Esophagus squamous epithelium (tissue), 5 donors: ENCODE data around the gene GATB. TPM values are rescaled to one million over a fixed set of nuclear protein-coding genes. Genes with fewer than 3 reads are reported as not detected.
"Not testable (repeated sequence)": the region's sequence is repeated elsewhere in the genome, so short reads cannot be mapped to it uniquely, and the experiment has no call there.

Source experiments
- DNase-seq: peaks from one replicate; lab custom pipeline; 2025; lab: John Stamatoyannopoulos, UW
- H3K27ac ChIP-seq, 4 donors: fragments of 200-600 bp; sonication (generic); one replicate each; pipeline ENCODE4 v1.5.1; 2016 to 2019; ENCODE audit warnings: mild to moderate bottlenecking in 1 of 4
- H3K27me3 ChIP-seq, 4 donors: fragments of 200-600 bp; sonication (generic); 1 replicate in 3 of 4; 2 replicates in 1 of 4; pipeline versions ENCODE4 v1.5.1 to v1.6.0; 2017 to 2021; ENCODE audit warnings: antibody characterized with exemption in 1 of 4
- H3K36me3 ChIP-seq, 3 donors: fragments of 200-600 bp; sonication (generic); one replicate each; pipeline ENCODE4 v1.5.1; 2016 to 2019
- H3K4me1 ChIP-seq, 3 donors: fragments of 200-600 bp; sonication (generic); one replicate each; pipeline ENCODE4 v1.5.1; 2017 to 2019
- H3K4me3 ChIP-seq, 4 donors: fragments of 200-600 bp; sonication (generic); 1 replicate in 3 of 4; 2 replicates in 1 of 4; pipeline ENCODE4 v1.5.1; 2016 to 2019; ENCODE audit warnings: mild to moderate bottlenecking in 2 of 4, moderate library complexity in 1 of 4
- H3K9me3 ChIP-seq, 3 donors: fragments of 200-600 bp; sonication (generic); one replicate each; pipeline ENCODE4 v1.5.1; 2016 to 2019
- POLR2A ChIP-seq, 4 donors: fragments of 450-650 bp; IDR thresholded peaks; one replicate each; pipeline ENCODE4 v1.6.1; 2017; ENCODE audit warnings: antibody characterized with exemption in 4 of 4, mild to moderate bottlenecking in 4 of 4, moderate library complexity in 3 of 4
- WGBS, 2 donors: methylation state at CpG; one replicate each; pipeline ENCODE4 v1.1.5; 2018; 5-methylcytosine and 5-hydroxymethylcytosine counted together
- intact Hi-C: fragments of 100-400 bp; cut with DNase I; formaldehyde crosslinking; loops from one replicate; pipeline ENCODE4 v1.15.0; 2022
- total RNA-seq, 4 donors: library from RNA; depleted of rRNA; stranded (reverse); fragments of >200 nt; gene quantifications; one replicate each; pipeline ENCODE4 v1.1.0, GENCODE V29; 2016
- TF ChIP-seq, protein P1 (sequence below), 6 experiments: fragments of 450-650 bp in 4 of 6; fragments of 200-600 bp in 2 of 6; sonication (generic) in 2 of 6; IDR thresholded peaks; one replicate each; pipeline ENCODE4 v1.5.1; 2016 to 2019; ENCODE audit warnings: antibody characterized with exemption in 6 of 6, mild to moderate bottlenecking in 4 of 6, moderate library complexity in 4 of 6
- donor health status: DM: yes; HTN: yes; CAD: no.

Gene GATB
- total RNA-seq, 4 donors from 2014 or later, result 13.4 to 29.8 (median 24.2) TPM

DNA sequence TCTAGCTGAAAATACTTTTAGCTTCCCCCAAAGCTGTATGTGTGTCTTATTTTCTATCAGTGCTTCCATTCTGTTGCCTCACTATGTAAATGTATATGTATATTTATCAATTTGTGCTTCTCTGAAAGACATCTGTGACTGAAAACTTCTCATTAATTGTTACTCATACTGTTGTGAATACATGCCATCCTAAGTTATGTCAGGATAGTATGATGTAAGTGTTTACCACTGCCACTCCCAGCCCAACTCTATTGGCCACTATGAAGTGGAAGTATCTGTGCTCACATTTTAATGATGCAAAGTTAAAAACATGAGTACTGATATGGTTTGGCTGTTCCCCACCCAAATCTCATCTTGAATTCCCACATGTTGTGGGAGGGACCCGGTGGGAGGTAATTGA is 24.4 kb downstream of the GATB start:
- H3K36me3 ChIP-seq, result peaks cover 0 to 46% (median 0%) of the 10 kb centered on the region in 3 donors
- H3K4me3 ChIP-seq, result no peak overlapping the region
- DNase-seq, result no peak
- no peak for TF ChIP-seq POLR2A (IDR thresholded peaks at IDR 0.05)
- TF ChIP-seq, protein P1, sequence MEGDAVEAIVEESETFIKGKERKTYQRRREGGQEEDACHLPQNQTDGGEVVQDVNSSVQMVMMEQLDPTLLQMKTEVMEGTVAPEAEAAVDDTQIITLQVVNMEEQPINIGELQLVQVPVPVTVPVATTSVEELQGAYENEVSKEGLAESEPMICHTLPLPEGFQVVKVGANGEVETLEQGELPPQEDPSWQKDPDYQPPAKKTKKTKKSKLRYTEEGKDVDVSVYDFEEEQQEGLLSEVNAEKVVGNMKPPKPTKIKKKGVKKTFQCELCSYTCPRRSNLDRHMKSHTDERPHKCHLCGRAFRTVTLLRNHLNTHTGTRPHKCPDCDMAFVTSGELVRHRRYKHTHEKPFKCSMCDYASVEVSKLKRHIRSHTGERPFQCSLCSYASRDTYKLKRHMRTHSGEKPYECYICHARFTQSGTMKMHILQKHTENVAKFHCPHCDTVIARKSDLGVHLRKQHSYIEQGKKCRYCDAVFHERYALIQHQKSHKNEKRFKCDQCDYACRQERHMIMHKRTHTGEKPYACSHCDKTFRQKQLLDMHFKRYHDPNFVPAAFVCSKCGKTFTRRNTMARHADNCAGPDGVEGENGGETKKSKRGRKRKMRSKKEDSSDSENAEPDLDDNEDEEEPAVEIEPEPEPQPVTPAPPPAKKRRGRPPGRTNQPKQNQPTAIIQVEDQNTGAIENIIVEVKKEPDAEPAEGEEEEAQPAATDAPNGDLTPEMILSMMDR (IDR thresholded peaks at IDR 0.05), result no peak
- H3K4me1 ChIP-seq, result no peaks in the 10 kb centered on the region
- no peaks in the 10 kb centered on the region for H3K27me3 ChIP-seq
- peaks cover 0 to 17% (median 13%) of the 10 kb centered on the region in 3 donors for H3K9me3 ChIP-seq
- 93 to 100% methylated on average over 1 of the region's 1 CpG for WGBS, 2 donors
- intact Hi-C loops, result no loop called here
- no peak overlapping the region for H3K27ac ChIP-seq

DNA sequence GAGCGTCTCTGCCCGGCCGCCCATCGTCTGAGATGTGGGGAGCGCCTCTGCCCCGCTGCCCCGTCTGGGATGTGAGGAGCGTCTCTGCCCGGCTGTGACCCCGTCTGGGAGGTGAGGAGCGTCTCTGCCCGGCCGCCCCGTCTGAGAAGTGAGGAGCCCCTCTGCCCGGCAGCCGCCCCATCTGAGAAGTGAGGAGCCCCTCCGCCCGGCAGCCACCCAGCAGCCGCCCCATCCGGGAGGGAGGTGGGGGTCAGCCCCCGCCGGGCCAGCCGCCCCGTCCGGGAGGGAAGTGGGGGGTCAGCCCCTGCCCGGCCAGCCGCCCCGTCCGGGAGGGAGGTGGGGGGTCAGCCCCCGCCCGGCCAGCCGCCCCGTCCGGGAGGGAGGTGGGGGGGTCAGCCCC is 29.1 kb downstream of the GATB start:
- H3K36me3 ChIP-seq, H3K9me3 ChIP-seq, H3K4me3 ChIP-seq, intact Hi-C loops, H3K27ac ChIP-seq, DNase-seq, H3K27me3 ChIP-seq: not testable (repeated sequence)
- H3K4me1 ChIP-seq, result peaks cover 7 to 11% (median 10%) of the 10 kb centered on the region in 3 donors
- WGBS, 2 donors, result no CpG with 5 or more reads among the region's 34 CpGs

DNA sequence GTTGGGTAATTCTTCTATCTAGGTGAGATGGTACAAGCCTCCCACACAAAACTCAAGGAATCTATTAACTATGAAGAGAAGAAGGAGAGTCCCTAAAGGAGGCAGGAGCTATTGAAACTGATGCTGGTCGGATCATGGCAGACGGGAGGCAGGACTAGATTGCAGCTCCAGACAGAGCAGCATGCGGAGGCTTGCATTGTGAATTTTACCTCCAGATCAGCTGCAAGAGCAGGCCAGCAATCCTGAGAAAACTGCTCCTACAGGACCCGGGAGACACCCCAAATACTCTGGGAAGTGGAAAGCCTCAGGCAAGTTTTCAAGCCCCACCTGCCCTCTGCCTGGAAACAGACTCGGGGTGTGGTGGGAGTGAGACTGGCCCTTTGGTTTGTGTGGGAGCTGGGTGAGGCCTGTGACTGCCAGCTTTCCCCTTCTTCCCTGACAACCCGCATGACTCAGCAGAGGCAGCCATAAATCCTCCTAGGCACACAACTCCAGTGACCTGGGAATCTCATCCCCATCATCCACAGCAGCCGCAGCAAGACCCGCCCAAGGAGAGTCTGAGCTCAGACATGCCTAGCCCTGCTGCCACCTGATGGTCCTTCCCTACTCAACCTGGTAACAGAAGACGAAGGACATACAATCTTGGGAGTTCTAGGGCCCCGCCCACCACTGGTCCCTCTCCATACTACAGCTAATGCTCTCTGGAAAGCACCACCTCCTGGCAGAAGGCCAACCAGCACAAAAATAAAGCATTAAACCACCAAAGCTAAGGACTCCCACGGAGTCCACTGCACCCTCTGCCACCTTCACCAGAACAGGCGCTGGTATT is 30.9 kb downstream of the GATB start:
- H3K36me3 ChIP-seq, result no peaks in the 10 kb centered on the region
- H3K4me1 ChIP-seq, result peaks cover 7 to 11% (median 10%) of the 10 kb centered on the region in 3 donors
- no peak for DNase-seq
- no peak for TF ChIP-seq POLR2A (IDR thresholded peaks at IDR 0.05)
- TF ChIP-seq, protein P1 (IDR thresholded peaks at IDR 0.05), result no peak
- no peak overlapping the region for H3K4me3 ChIP-seq
- peak overlapping the region; percentile 48 to 72 (median 62) for H3K27ac ChIP-seq
- WGBS, 2 donors, result 44 to 66% methylated on average over 4 to 7 of the region's 12 CpGs
- intact Hi-C loops, result no loop called here
- H3K27me3 ChIP-seq, result no peaks in the 10 kb centered on the region
- H3K9me3 ChIP-seq, result no peaks in the 10 kb centered on the region

DNA sequence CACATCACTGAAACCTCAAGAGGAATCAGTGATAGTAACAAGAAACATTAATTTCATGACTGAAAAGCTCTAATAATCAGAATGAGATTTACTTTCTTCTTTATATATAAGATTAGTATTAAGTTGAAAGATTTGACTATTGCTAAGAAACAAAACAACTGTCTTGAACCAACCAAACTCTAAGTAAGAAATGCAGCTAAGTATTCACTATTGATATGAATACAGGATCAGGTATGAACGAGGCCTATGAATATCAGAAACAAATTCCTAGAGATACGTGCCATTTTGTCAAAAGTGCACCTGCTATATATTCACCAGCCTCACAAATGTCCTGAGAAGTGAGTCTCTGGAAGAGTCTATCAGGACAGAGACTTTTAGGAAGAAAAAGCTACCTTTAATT is 32.1 kb downstream of the GATB start:
- intact Hi-C loops, result no loop called here
- peaks cover 7 to 11% (median 10%) of the 10 kb centered on the region in 3 donors for H3K4me1 ChIP-seq
- no peaks in the 10 kb centered on the region for H3K9me3 ChIP-seq
- no peak overlapping the region for H3K27ac ChIP-seq
- H3K36me3 ChIP-seq, result no peaks in the 10 kb centered on the region
- WGBS, 2 donors, result 84 to 91% methylated on average over 2 of the region's 2 CpGs
- no peaks in the 10 kb centered on the region for H3K27me3 ChIP-seq
- H3K4me3 ChIP-seq, result no peak overlapping the region
- DNase-seq, result no peak
- TF ChIP-seq, protein P1 (IDR thresholded peaks at IDR 0.05), result no peak
- TF ChIP-seq POLR2A (IDR thresholded peaks at IDR 0.05), result no peak

DNA sequence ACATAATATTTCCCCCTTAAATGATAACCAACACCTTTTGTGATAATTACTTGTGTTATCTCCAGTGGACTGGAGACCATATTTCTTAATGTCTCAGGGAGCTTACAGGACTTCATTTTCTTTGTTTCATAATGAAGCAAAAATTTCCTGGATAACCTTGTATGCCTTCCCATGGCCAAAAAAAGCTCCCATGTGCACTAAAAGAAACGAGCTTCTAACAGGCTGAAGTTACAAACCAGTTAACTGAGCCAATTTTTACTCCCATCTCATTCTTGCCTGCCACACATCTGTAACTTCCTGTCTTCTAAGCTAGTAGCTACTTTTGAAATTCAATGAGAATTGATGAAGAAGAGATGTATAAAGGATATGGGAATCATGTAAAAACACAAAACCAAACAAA is 32.8 kb downstream of the GATB start:
- Histone ChIP-seq H3K9me3 (no peaks in the 10 kb centered on the region), H3K27me3 (no peaks in the 10 kb centered on the region), H3K4me3 (no peak overlapping the region), H3K36me3 (no peaks in the 10 kb centered on the region), H3K4me1 (peaks cover 7 to 11% (median 10%) of the 10 kb centered on the region in 3 donors), H3K27ac (no peak overlapping the region)
- intact Hi-C loops, result no loop called here
- WGBS, 2 donors, result 58 to 70% methylated on average over 1 of the region's 1 CpG
- TF ChIP-seq, protein P1 (IDR thresholded peaks at IDR 0.05), result no peak
- TF ChIP-seq POLR2A (IDR thresholded peaks at IDR 0.05), result no peak
- no peak for DNase-seq
